GM18508 (cell line): ENCODE measurements around the gene PLXNB1.

ENCODE experiments used
- ATAC-seq: cut with Tn5 transposase; IDR thresholded peaks from one replicate; pipeline ENCODE4 v1.9.1; 2021; ENCODE audit warnings: moderate number of reproducible peaks; ENCODE audit not compliant: insufficient read depth, unreplicated experiment

The PLXNB1 gene

DNA sequence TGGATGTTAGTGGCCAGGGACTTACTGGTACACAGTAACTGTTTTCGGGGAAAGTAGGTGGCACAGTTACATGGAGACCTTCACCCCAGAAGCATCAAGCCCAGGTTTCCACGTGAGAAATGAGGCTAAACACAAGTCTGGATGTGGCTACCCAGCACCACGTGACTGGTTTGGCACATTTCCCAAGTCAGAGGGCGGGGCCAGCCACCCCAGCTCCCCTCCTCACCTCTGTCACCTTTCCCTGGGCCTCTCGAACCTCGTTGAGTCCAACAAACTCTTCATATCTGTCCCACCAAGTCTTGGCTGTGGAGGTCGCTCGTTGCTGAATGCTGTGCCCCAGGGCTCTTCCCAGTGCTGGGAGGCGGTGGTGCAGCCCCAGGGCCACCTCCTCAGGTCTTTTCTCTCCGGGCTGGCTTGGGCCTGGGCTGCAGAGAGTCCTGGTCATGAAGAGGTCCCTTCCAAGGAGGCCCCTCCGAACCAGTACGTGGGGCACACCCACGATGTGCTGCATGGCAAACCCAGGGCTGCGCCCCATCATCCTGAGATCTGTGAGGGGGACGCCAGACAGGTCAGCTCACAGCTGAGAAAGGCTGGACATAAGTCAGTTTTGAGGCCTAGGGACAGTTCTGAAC lies 4.8 kb upstream of the PLXNB1 start:
- no peak for ATAC-seq

DNA sequence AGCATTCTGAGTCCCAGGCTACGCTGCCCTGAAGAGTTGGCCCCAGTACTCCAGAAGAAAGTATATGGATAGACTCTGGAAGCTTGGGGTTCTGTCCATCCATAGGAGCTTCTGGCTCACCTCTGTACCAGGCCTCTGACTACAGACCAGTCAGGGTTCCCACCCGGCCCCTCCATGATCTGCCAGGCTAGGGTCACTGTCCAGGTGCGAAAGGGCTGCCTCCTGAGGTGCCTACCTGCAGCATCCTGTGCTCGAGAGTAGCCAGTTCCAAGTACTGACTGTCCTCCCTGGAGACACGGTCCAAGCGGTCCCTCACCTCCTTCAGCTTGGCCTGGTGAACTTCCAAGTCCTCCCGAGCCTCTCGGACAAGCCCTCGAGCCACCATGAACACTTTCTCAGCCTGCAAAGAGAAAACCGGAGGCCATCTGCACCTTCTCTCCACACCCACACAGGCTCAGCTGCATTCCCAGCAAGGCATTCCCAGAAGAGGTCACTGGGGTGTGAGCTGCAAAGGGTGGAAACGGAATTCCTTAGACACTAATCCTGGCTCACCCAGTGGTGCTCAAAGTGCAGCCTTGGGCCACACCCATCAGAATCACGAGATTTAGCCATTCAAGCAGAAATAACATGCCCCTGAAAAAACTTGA lies 3.7 kb upstream of the PLXNB1 start:
- ATAC-seq: no peak

DNA sequence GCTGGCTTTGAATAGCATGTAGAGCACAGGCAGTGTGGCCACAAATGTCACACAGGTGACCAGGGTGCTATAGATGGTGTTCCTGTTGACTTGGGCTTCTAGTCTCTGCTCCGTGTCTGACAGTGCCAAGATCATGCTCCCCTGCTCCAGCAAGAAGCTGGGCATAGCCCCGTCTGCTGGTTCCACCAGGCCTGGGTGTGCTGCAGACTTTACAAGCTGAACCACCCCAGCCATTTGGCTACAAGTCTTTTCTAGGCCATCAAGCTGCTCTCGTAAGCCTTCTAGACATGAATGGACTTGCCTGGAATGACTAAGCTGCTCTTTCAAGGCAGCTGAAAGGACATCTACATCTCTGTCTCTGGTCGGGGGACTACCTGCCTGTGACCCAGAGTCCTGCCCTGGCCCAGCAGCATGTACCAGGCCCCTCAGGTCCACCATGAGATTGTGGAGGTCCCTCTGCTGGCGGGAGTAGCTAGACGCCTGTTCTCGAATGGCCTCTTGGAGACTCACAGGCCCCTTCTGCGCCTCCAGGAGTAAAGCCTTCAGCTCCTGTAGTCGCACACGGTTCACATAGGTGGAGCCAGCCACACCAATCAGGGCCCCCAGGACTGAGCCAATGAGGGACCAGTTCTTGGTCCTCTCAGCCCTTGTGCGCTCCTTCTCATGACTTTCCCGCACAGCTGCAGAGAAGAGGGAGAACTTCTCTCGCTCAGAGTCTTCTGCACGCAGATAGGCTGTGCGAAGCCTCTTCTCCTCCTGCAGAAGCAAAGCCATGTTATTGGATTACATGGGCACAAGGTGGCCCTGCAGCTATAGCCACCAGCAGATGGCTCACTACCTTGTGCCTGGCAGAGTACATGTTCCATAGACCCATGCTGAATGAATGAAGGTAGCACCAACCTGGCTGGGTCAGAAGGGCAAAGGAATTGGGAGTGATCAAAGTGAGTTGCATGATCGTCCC lies 2.8 kb upstream of the PLXNB1 start:
- ATAC-seq: no peak

DNA sequence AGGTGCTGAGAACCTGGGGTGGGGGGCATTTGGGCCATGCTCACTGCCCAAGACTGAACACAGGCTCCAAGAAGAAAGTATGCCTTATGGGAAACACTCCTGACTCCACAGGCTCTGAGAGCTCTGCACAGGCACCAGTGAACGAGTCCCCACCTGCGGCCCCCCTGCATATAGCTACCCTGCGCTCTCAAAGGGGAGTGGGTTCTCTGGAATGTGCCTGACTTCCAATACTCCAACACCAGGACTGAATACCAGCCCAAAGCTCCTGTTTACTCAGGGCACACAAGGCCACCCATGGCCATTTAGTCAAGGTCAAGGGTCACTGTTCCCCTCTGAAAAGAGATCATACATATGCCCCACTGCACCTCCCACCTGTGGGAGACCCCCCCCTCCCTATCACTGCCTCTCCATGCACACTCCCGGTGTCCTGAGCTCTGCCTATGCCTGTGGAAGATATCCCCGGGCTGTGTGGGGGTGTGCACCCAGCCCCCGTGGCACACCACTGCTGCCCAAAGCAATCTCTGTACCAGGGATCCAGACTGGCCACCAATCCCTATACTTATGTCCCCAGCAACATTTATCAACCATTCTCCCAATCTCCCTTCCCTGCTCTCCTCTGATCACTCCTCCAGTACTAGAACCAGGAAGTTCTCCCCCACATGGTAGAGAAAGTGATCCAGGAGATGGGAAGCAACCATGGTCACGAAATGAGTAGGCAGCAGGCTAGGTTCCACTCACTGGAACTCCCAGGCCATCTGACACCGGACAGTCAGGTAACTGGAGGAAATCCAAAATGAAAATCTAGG lies 1.5 kb upstream of the PLXNB1 start:
- ATAC-seq: no peak

DNA sequence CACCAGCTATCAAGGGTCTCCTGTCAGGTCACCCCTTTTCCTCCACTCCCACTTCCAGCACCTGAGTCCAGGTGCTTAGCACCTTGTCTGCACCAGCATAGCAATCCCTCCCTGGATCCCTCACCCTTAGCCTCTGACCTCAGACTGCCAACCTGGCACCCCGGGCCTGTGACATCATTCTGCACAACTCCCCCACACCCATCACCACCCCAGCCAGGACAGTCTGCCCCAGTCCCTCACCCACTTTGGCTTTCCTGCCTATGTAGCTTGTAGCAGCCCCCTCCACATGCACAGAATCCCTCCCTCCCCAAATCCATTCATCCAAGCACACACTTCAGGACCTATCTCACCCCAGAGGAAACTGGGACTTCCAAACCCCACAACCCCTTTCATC lies 819 bp upstream of the PLXNB1 start:
- ATAC-seq: no peak

DNA sequence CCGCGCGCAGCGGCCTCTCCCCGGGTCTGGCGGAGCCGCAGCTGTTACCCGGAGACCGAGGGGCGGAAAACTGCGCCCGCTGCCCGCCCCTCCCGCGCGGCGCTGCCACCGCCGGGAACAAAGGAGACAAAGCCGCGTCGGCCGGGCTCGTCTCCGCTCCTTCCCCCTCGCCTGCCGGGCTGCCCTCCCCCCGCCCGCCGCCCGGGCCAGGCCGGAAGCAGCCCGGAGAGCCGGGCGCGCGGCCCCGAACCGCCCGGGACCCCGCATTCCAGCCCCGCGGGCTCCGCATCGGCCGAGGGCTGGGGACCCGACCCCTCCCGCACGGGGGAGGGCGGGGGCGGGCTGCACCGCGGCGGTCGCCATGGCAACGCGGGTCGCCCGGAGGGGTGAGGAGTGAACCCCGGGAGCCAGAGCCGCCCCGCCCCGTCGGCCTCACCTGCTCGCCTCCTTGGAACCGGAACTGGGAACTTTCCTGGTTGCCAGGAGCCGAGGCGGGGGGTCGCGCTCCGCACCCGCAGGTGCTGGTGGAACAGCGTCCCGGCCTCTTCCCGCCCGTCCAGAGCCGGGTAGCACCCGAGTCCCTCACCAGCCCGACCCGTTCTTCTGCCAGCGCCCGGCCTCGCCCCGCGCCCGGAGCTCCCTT lies 448 bp downstream of the PLXNB1 start:
- no peak for ATAC-seq

DNA sequence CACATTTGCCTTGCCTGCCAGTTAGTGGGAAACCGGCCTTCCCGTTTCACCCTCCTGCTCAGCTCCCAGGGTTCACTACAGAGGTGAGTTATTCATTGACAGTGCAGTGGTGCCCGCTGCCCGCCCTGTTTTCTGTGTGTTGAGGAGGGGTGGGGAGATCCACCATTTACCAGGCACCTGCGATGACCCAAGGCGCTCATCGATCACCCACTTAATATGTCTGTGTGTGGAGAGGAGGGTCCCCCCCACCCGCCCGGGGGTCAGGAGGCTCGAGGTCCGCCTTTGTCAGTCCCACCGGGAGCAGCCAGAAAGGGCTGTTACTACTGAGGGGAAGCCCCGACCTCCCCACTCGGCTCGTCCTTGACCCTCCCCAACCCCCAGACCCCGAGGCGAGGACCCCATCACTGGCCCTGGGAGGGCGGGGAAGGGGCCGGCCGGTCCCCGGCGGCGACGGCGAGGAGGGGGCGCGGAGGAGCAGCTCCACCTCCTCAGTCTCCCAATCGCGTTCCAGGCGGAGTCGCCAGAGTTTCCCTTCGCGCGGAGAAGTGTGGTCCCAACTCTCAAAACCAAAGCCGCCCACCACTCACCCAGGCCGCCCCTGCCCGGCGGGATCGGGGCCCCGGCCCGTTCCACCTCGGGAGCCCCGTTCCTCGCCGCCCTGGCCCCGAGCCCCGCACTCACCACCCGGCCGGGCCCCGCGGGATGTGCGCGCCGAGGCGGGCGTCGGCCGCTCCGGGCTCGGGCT lies 1.1 kb downstream of the PLXNB1 start:
- no peak for ATAC-seq

DNA sequence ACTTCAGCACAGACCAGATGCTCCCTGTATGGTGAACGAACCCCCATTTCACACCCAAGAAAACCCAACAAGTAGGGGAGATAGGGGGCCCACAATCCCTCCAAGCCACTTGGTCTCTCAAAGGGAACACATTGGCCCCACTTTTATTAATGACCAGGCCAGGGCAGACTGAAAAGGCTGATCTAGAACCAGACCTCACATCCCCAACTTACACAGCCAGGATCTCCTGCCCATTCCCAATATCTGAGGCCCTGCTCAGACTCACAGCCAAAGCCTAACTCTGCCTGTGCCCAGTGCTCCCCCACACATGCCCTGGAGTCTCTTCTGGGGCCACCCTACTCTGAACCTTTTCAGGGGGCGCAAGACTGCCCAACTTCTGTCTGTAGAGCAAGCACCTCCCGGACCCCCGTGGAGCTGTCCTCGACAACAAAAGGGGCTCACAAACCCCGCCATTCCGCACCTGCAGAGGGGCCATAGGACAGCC lies 1.8 kb downstream of the PLXNB1 start:
- no peak for ATAC-seq

DNA sequence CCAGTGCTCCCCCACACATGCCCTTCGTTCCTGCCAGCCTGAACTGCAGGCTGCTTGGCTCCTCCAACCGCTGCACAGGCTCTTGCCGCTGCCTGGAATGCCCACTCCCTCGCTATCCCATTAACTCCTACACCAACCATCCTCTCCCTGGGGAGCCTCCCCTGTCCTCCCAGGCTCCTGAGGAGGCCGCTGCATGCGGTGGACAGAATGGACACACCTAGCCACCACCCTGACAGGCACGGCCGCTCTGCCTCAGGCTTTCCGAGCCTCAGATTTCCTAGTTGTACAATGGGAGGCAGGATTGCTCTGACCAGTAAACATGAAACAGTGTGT lies 2.3 kb downstream of the PLXNB1 start:
- ATAC-seq: no peak

DNA sequence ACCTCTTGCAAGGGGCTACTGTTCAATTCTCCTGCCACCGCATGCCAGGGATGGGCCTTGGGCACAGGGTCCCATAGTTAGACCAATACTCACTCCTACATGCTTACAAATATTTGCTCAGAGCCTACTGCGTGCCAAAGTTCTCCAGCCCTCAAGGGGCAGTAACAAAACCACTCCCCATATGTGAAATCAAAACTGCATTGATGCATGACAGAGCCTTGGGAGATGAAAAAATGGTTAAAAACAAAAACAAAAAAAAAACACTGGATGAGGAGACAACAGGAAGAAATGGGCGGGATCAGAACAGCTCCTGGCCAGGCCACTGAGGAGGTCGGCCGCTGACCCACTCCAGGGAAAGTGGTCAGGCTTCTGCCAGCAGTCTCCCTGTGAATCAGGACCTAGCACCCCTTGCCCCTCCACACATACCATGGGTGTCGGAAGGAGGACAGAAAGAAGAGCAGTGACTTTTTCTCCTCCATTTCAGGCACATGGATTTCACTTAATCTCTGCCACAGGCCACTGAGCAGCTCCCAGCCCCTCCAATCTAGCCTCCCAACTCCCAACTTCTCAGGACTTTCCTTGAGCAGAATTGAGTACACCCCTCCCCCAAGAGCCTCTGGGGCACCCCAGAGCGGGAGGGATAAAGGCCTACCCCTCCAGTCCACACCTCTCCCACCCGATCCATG lies 2.8 kb downstream of the PLXNB1 start:
- no peak for ATAC-seq

DNA sequence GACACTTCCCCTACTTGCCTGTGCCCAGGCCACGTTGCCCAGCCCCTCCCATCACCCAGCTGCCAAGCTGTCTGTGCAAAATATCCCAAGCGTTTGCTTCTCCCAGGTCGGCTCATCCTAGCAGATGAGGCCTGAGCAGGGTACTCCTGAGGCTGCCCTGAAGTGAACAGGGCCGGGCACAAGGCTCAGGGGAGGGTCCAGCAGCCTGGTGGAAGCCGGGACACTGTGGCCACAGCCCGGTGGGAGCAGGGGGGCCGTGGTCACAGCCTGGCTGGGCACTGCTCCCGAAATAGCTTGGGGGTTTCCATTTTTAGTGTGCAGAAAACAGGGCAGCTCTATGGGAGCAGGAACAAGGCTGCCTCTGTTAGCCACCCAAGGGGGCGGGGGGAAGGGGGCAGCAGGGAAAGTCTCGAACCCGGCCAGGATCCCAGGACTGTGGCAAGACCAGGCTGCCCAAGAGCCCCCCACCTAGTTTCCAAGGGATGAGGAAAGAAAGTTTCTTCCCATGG lies 3.4 kb downstream of the PLXNB1 start:
- no peak for ATAC-seq

DNA sequence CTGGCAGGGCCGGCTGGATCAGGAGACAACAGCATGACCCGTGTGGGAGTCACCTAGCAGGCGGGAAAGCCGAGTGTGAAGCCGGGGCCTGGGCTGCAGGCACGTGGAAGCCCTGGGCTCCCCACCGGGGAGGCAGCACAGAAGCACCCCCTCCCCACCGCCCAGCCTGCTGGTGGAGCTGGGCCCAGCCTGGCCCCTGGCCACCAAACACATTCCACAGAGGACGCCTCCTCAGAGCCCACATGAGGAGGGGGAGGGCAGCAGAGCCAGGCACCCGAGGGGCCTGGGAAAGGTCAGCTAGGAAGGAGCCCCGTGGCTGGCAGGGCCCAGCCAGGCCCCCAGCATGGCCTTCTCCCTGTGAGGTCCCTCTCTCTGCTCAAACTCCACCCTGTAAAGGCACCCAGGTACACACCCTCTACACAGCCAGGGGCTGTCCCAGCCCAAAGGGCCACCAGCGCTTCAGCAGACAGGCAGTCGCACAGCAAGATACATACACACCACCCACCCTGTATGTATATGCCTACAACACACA lies 4.5 kb downstream of the PLXNB1 start:
- no peak for ATAC-seq

DNA sequence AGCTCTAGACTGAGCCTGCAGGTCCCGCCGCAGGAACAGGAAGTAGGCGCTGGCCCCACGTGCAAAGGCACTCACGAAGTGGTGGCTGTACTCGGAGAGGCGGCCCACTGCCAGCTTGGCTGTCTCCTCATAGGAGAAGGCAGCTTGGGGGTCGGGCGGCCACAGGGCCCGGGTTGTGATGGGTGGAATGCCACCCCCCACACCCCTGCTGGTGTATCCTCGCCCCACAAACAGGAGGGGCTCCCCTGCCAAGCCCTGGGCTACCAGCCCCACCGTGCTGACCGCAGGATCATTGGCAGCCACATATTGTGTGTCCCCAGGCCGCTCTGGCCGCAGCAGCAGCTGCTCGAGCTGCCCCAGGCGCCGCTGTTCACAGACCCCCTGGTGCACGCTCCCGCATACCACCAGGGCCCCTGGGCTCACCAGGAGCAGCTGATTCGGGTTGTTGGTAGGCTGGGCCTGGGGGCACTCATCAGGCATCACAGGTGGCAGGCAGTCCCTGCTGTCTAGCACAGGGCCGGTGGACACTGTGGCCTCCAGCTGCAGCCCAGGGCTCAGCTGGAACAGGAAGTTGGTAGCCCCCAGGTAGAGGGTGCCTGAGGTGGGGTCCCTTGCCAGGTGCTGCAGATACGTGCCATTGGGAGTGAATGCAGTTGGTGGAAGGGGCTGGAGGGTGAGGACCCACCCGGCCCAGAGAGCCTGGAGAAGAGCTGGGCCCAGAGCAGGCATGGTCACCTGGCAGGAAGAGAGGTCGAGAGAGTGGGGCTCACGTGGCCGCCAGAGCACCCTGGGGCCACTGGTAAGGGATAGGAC lies 5.8 kb downstream of the PLXNB1 start:
- no peak for ATAC-seq

DNA sequence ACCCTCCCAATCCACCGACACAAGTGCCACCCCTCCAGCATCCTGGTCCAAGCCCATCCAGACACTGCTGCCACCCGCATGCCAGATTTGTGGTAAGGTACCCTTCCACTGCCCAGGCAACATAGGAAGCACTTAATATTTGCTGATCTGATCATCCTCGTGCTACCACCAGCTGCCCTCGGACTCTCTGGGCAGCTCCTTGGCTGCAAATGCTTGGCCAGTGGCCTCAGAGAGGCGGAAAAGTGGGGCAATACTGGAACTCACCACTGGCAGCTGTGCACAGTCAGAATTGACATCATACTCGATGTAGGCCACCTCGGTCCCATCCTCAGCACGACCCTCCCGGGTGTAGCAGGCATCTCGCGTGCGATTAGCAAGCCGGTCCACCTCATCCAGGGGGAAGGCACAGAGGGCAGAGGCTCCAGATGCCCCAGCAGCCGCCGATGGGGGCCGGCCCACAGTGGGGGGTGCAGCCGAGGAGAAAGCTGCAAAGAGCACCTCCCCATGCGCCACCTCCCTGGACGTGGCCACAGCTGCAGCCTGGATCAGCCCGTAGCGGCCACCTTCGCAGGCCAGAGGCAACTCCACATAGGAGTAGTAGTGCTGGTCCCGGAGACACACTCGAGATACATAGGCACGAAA lies 6.5 kb downstream of the PLXNB1 start:
- ATAC-seq: no peak

DNA sequence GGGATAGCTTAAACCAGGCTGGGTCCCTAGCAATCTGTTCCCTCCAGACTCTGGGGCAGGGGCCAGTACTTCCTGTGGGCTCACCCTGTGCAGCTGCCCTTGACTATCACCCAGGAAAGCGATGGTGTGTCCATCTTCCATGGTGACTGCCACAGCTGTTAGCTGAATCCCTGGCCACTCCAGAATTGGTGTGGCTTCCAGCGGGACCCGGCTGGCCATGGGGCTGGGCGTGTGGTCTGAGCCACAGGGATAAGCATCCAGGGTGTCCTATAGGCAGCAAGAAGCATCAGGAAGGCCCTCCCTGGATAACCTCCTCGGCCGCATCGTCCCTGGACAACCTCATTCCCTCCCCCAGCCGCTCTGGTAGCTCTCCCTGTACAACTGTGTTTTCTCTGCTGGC lies 7.2 kb downstream of the PLXNB1 start:
- no peak for ATAC-seq

DNA sequence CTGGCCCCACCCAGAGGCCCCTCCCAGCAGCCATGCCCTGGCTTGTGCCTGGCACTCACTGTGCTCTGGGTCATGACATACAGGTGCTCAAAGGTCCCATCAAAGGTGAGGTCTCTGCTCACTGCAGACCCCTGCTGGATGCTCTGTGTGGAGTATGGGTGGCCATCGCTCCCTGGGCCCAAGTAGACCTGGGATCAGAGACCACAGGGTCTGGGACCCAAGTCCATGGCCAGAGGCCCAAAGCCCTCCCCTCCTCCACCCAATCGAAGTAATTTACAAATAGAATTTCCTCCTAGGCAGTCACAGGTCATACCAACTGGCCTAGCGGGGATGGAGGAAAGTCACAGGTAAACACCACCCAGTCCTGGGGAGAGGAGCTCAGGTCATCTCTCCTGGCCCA lies 7.6 kb downstream of the PLXNB1 start:
- ATAC-seq: no peak

DNA sequence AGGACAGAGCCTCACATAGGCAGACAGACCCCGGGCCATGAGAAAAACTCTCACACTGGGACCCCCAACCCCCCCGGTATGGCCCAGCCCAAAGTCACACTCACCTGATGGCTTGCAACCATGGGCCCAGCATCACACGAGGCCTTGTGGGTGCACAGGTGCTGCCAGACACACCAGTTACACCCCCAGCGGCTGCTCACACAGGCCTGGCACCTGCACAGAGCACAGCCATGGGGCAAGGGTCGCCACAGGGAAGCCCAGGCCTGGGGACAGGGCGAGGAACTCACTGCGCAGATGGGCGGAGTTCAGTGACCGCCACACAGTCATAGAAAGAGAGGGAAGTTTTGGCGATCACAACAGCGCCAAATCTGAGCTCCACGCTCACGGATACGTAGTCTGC lies 9.3 kb downstream of the PLXNB1 start:
- ATAC-seq: no peak
